H1 (cell line): ENCODE data around the gene SZT2. TPM values are rescaled to one million over a fixed set of nuclear protein-coding genes. Genes with fewer than 3 reads are reported as not detected.

Experiments used
- CTCF ChIA-PET: fragments of 300-600 bp; sonication (Branson Sonifier 250); formaldehyde crosslinking; loops from one replicate; lab custom pipeline; 2021; ENCODE audit not compliant: partially characterized antibody; lab: Charles Lee
- POLR2A ChIA-PET: fragments of 300-600 bp; sonication (Branson Sonifier 250); formaldehyde crosslinking; loops from one replicate; lab custom pipeline; 2021; ENCODE audit warnings: inconsistent platforms; ENCODE audit not compliant: partially characterized antibody; lab: Charles Lee
- DNase-seq, 2 experiments: peaks; one replicate each; pipeline versions ENCODE4 v3.0.0 to v3.0.0-alpha.2; 2010 to 2022; ENCODE audit warnings: low spot score in 2 of 2, low read depth in 1 of 2, mixed read lengths in 1 of 2
- FAIRE-seq: peaks from 2 replicates; lab custom pipeline; 2011; peaks lifted over from hg19 to GRCh38; lab: Jason Lieb, UNC
- H2AFZ ChIP-seq: 2 replicates; pipeline ENCODE4 v1.8.1; 2012; ENCODE audit warnings: low read length, inconsistent platforms
- H2AK5ac ChIP-seq: 2 replicates; pipeline ENCODE4 v1.6.1; 2013; ENCODE audit warnings: low read depth, low read length
- H2BK120ac ChIP-seq: replicated peaks from 2 replicates; pipeline ENCODE3; 2013; ENCODE audit warnings: low read depth, low read length, inconsistent platforms
- H2BK12ac ChIP-seq: 2 replicates; pipeline ENCODE4 v1.6.1; 2013; ENCODE audit warnings: low read depth, low read length
- H2BK15ac ChIP-seq: 2 replicates; pipeline ENCODE4 v1.6.1; 2013; ENCODE audit warnings: low read length
- H2BK20ac ChIP-seq: 2 replicates; pipeline ENCODE4 v1.6.1; 2013; ENCODE audit warnings: low read length
- H2BK5ac ChIP-seq: 2 replicates; pipeline ENCODE4 v1.6.1; 2013; ENCODE audit warnings: low read depth, low read length
- H3K14ac ChIP-seq: 2 replicates; pipeline ENCODE4 v1.6.1; 2013; ENCODE audit warnings: inconsistent platforms; ENCODE audit not compliant: insufficient read length
- H3K18ac ChIP-seq: 2 replicates; pipeline ENCODE4 v1.6.1; 2013; ENCODE audit warnings: low read length; ENCODE audit errors: extremely low read depth
- H3K23ac ChIP-seq: 2 replicates; pipeline ENCODE4 v1.6.1; 2013; ENCODE audit warnings: inconsistent platforms; ENCODE audit not compliant: insufficient read length
- H3K23me2 ChIP-seq: 2 replicates; pipeline ENCODE4 v1.6.1; 2013; ENCODE audit warnings: low read depth, low read length
- H3K27ac ChIP-seq: 2 replicates; pipeline ENCODE4 v1.6.1; 2011; ENCODE audit warnings: low read depth, low read length, inconsistent platforms
- H3K27me3 ChIP-seq, 4 experiments: replicated peaks in 1 of 4; 1 replicate in 1 of 4; 2 replicates in 3 of 4; pipeline versions ENCODE4 v1.6.1 to v1.8.1; 2011 to 2013; ENCODE audit warnings: low read length in 3 of 4, mild to moderate bottlenecking in 3 of 4, inconsistent platforms in 2 of 4, mixed read lengths in 2 of 4, moderate library complexity in 1 of 4; ENCODE audit not compliant: control insufficient read depth in 3 of 4, insufficient read depth in 3 of 4; ENCODE audit errors: extremely low read depth in 1 of 4
- H3K36me3 ChIP-seq, 4 experiments: 2 replicates each; pipeline versions ENCODE4 v1.6.1 to v1.8.1; 2011 to 2013; ENCODE audit warnings: mild to moderate bottlenecking in 4 of 4, low read length in 3 of 4, moderate library complexity in 2 of 4, control low read depth in 1 of 4, inconsistent platforms in 1 of 4; ENCODE audit not compliant: insufficient read depth in 4 of 4, control insufficient read depth in 2 of 4
- H3K4ac ChIP-seq: replicated peaks from 2 replicates; pipeline ENCODE3; 2013; ENCODE audit warnings: low read length, low read depth, mixed read lengths, inconsistent platforms; ENCODE audit not compliant: insufficient read length
- H3K4me1 ChIP-seq, 4 experiments: replicated peaks in 1 of 4; 1 replicate in 1 of 4; 2 replicates in 3 of 4; pipeline versions ENCODE4 v1.6.1 to v1.8.1; 2011 to 2013; ENCODE audit warnings: low read length in 3 of 4, inconsistent platforms in 2 of 4, mixed read lengths in 1 of 4; ENCODE audit not compliant: insufficient read depth in 4 of 4, control insufficient read depth in 3 of 4
- H3K4me2 ChIP-seq, 2 experiments: 2 replicates each; pipeline versions ENCODE4 v1.6.1 to v1.8.1; 2011 to 2013; ENCODE audit warnings: low read depth in 2 of 2, low read length in 2 of 2, control low read depth in 1 of 2, inconsistent platforms in 1 of 2, mild to moderate bottlenecking in 1 of 2; ENCODE audit not compliant: insufficient read depth in 1 of 2
- H3K4me3 ChIP-seq, 4 experiments: fragments of 200-600, 300-600 bp in 1 of 4; sonication (generic), shearing (Covaris generic), sonication (Bioruptor Twin) in 1 of 4; 2 replicates each; pipeline versions ENCODE4 v1.5.1 to v1.8.1; 2011 to 2016; ENCODE audit warnings: low read length in 4 of 4, low read depth in 3 of 4, control low read depth in 2 of 4, inconsistent platforms in 2 of 4, mild to moderate bottlenecking in 2 of 4, mixed read lengths in 1 of 4, moderate library complexity in 1 of 4; ENCODE audit not compliant: insufficient read depth in 2 of 4; ENCODE audit errors: extremely low read depth in 1 of 4
- H3K56ac ChIP-seq: replicated peaks from 2 replicates; pipeline ENCODE3; 2013; ENCODE audit warnings: low read depth, mild to moderate bottlenecking, mixed read lengths, low read length, inconsistent platforms; ENCODE audit not compliant: insufficient read length
- H3K79me1 ChIP-seq: 2 replicates; pipeline ENCODE4 v1.6.1; 2013; ENCODE audit warnings: low read depth, low read length, control low read depth
- H3K79me2 ChIP-seq, 2 experiments: 2 replicates each; pipeline versions ENCODE4 v1.6.1 to v1.8.1; 2012 to 2013; ENCODE audit warnings: low read length in 2 of 2, mild to moderate bottlenecking in 2 of 2, inconsistent platforms in 1 of 2; ENCODE audit not compliant: insufficient read depth in 2 of 2, control insufficient read depth in 1 of 2
- H3K9ac ChIP-seq, 4 experiments: replicated peaks in 1 of 4; 1 replicate in 1 of 4; 2 replicates in 3 of 4; pipeline versions ENCODE4 v1.6.1 to v1.8.1; 2011 to 2013; ENCODE audit warnings: low read depth in 3 of 4, low read length in 3 of 4, control low read depth in 2 of 4, mild to moderate bottlenecking in 2 of 4, moderate library complexity in 2 of 4, inconsistent platforms in 1 of 4; ENCODE audit errors: extremely low read depth in 1 of 4
- H3K9me3 ChIP-seq, 2 experiments: 2 replicates each; pipeline versions ENCODE4 v1.6.1 to v1.8.1; 2012 to 2013; ENCODE audit warnings: mild to moderate bottlenecking in 2 of 2, moderate library complexity in 2 of 2, control low read depth in 1 of 2, inconsistent platforms in 1 of 2, low read depth in 1 of 2, low read length in 1 of 2, mixed read lengths in 1 of 2; ENCODE audit not compliant: insufficient read depth in 2 of 2
- H4K20me1 ChIP-seq, 2 experiments: replicated peaks in 1 of 2; 2 replicates each; pipeline versions ENCODE3 to v1.8.1; 2011 to 2013; ENCODE audit warnings: inconsistent platforms in 2 of 2, low read length in 2 of 2, mild to moderate bottlenecking in 1 of 2; ENCODE audit not compliant: insufficient read depth in 2 of 2, control insufficient read depth in 1 of 2
- H4K5ac ChIP-seq: 2 replicates; pipeline ENCODE4 v1.6.1; 2013; ENCODE audit warnings: low read length, low read depth, mixed read lengths, inconsistent platforms; ENCODE audit not compliant: insufficient read length
- H4K8ac ChIP-seq: 2 replicates; pipeline ENCODE4 v1.8.0; 2013; ENCODE audit warnings: mild to moderate bottlenecking, moderate library complexity, low read length, inconsistent platforms; ENCODE audit not compliant: insufficient read depth; ENCODE audit errors: extremely low read depth
- H4K91ac ChIP-seq: replicated peaks from 2 replicates; pipeline ENCODE3; 2013; ENCODE audit warnings: low read length, mixed read lengths, inconsistent platforms; ENCODE audit not compliant: insufficient read length
- BACH1 ChIP-seq: IDR thresholded peaks from 2 replicates; pipeline ENCODE4 v1.6.1; 2012; ENCODE audit warnings: low read length, improper control_type of control experiment
- BCL11A ChIP-seq, 2 experiments: IDR thresholded peaks; one replicate each; pipeline ENCODE4 v1.6.1; 2011; ENCODE audit warnings: low read depth in 2 of 2, low read length in 2 of 2, mild to moderate bottlenecking in 2 of 2
- BRCA1 ChIP-seq: IDR thresholded peaks from 2 replicates; pipeline ENCODE4 v1.6.1; 2012; ENCODE audit warnings: low read depth, low read length, improper control_type of control experiment
- CHD1 ChIP-seq: IDR thresholded peaks from 2 replicates; pipeline ENCODE4 v1.6.1; 2012; ENCODE audit warnings: low read depth, low read length, improper control_type of control experiment
- EGR1 ChIP-seq: IDR thresholded peaks from 2 replicates; pipeline ENCODE4 v1.6.1; 2011; ENCODE audit warnings: low read depth, low read length, borderline replicate concordance
- GABPA ChIP-seq: IDR thresholded peaks from 2 replicates; pipeline ENCODE4 v1.6.1; 2011; ENCODE audit warnings: mild to moderate bottlenecking, low read length, moderate library complexity, borderline replicate concordance; ENCODE audit not compliant: insufficient read depth
- GTF2F1 ChIP-seq: IDR thresholded peaks from 2 replicates; pipeline ENCODE4 v1.6.1; 2012; ENCODE audit warnings: low read depth, low read length, improper control_type of control experiment, borderline replicate concordance
- HDAC2 ChIP-seq, 2 experiments: fragments of 300-600 bp in 1 of 2; sonication (generic) in 1 of 2; IDR thresholded peaks; 2 replicates each; pipeline ENCODE4 v1.6.1; 2011 to 2012; ENCODE audit warnings: low read depth in 2 of 2, low read length in 2 of 2, mild to moderate bottlenecking in 2 of 2, moderate library complexity in 2 of 2, borderline replicate concordance in 1 of 2, inconsistent platforms in 1 of 2
- JUND ChIP-seq: IDR thresholded peaks from 2 replicates; pipeline ENCODE4 v1.6.1; 2011; ENCODE audit warnings: mild to moderate bottlenecking, improper control_type of control experiment, low read length
- NRF1 ChIP-seq: IDR thresholded peaks from 2 replicates; pipeline ENCODE4 v1.6.1; 2011; ENCODE audit warnings: mild to moderate bottlenecking, low read depth, low read length, improper control_type of control experiment
- RBBP5 ChIP-seq: IDR thresholded peaks from 2 replicates; pipeline ENCODE4 v1.7.1; 2012; ENCODE audit warnings: low read depth, mild to moderate bottlenecking, inconsistent platforms, low read length, moderate library complexity, borderline replicate concordance
- RFX5 ChIP-seq: IDR thresholded peaks from 2 replicates; pipeline ENCODE4 v1.6.1; 2011; ENCODE audit warnings: low read depth, low read length, improper control_type of control experiment, borderline replicate concordance
- SP1 ChIP-seq: IDR thresholded peaks from 2 replicates; pipeline ENCODE4 v1.6.1; 2011; ENCODE audit warnings: low read depth, low read length
- TAF1 ChIP-seq: IDR thresholded peaks from 2 replicates; pipeline ENCODE4 v1.6.1; 2011; ENCODE audit warnings: mild to moderate bottlenecking, low read depth, low read length
- TCF12 ChIP-seq: IDR thresholded peaks from 2 replicates; pipeline ENCODE4 v1.6.1; 2011; ENCODE audit warnings: low read depth, mild to moderate bottlenecking, low read length
- WGBS, 2 experiments: shearing (Covaris generic) in 1 of 2; methylation state at CpG; one replicate each; pipeline versions ENCODE4 v1.1.6 to v1.1.7; 2013 to 2015; ENCODE audit warnings: low lambda C conversion rate in 2 of 2, mixed read lengths in 2 of 2, inconsistent platforms in 1 of 2, low coverage in 1 of 2, missing lambda C conversion rate in 1 of 2; ENCODE audit not compliant: insufficient replicate concordance in 2 of 2, insufficient coverage in 1 of 2, insufficient read length in 1 of 2; ENCODE audit errors: extremely low coverage in 1 of 2, missing lambda C conversion rate in 1 of 2; 5-methylcytosine and 5-hydroxymethylcytosine counted together
- polyA plus RNA-seq, 7 experiments: library from polyadenylated mRNA; depleted of rRNA in 3 of 7; stranded (reverse) in 5 of 7; unstranded in 2 of 7; fragments of >200 nt in 5 of 7; fragments of 200-250 nt in 2 of 7; gene quantifications; 1 replicate in 5 of 7; 2 replicates in 1 of 7; 4 replicates in 1 of 7; pipeline versions ENCODE4 v1.2.1 to v1.2.3, GENCODE V29; 2011 to 2013; ENCODE audit warnings: missing spikeins in 2 of 7, mixed read lengths in 2 of 7
- total RNA-seq: library from RNA; stranded (reverse); fragmentation: NEBNext Ultra II Directional; extraction: Animal tissue kit (Norgen Biotek cat#: 25700); gene quantifications from 2 replicates; pipeline ENCODE4 v1.2.1, GENCODE V29; 2021

Gene SZT2
- total and polyA plus RNA-seq, 2 of the 8 experiments (the other 6 are each of a cell fraction or from before 2014, with no cell fraction given), result 4.7 to 12.9 TPM

GRCh38 chr1:43465505-43466067 is 75.9 kb downstream of the SZT2 start:
- Histone ChIP-seq H3K4ac (no peak overlapping the region), H3K4me3 (no peak overlapping the region), H3K9me3 (no peaks in the 10 kb centered on the region), H3K4me1 (no peaks in the 10 kb centered on the region), H3K27ac (no peak overlapping the region), H3K14ac (no peak overlapping the region), H2BK120ac (no peak overlapping the region), H3K9ac (no peak overlapping the region), H3K79me2 (no peaks in the 10 kb centered on the region), H3K36me3 (no peaks in the 10 kb centered on the region), H4K20me1 (no peaks in the 10 kb centered on the region), H3K27me3 (no peaks in the 10 kb centered on the region), H3K18ac (no peak overlapping the region), H4K91ac (no peak overlapping the region), H3K23ac (no peak overlapping the region), H4K8ac (no peak overlapping the region), H2BK5ac (no peak overlapping the region), H4K5ac (no peak overlapping the region), H3K79me1 (no peaks in the 10 kb centered on the region), H2AFZ (no peak overlapping the region), H2BK15ac (no peak overlapping the region), H2BK20ac (no peak overlapping the region), H3K4me2 (no peak overlapping the region), H3K56ac (no peak overlapping the region), H2BK12ac (no peak overlapping the region), H2AK5ac (no peak overlapping the region), H3K23me2 (no peaks in the 10 kb centered on the region)
- 84% methylated on average over 3 of the region's 3 CpGs; no CpG with 5 or more reads in 1 of the 2 experiments for WGBS, 2 experiments
- no peak for FAIRE-seq
- CTCF ChIA-PET, result interaction anchor here (0.8 kb wide), 1 partner anchor 89 kb away, joined by 3 read pairs; no protein-coding TSS in a partner anchor
- POLR2A ChIA-PET, result interaction anchor here (0.7 to 1.0 kb wide), 3 partner anchors 11 to 77 kb away, joined by 3 read pairs; no protein-coding TSS in a partner anchor
- no peak for DNase-seq
- TF ChIP-seq SP1, result no peak
- TF ChIP-seq GTF2F1, result no peak
- no peak for TF ChIP-seq RFX5
- TF ChIP-seq JUND, result no peak
- no peak for TF ChIP-seq NRF1
- no peak for TF ChIP-seq GABPA
- TF ChIP-seq BCL11A (IDR thresholded peaks at IDR 0.05; ENCODE audit: low read depth in 2 of 2, low read length in 2 of 2), result no peak
- TF ChIP-seq TAF1, result no peak
- TF ChIP-seq CHD1, result no peak
- TF ChIP-seq BRCA1, result no peak
- TF ChIP-seq HDAC2 (IDR thresholded peaks at IDR 0.05; ENCODE audit: borderline replicate concordance in 1 of 2, low read depth in 2 of 2, low read length in 2 of 2), result no peak
- TF ChIP-seq BACH1, result no peak
- TF ChIP-seq RBBP5, result no peak
- TF ChIP-seq EGR1, result no peak
- no peak for TF ChIP-seq TCF12
